GM21529 (cell line): Measurements from ENCODE around the gene TET2.

Experiments used
- ATAC-seq: cut with Tn5 transposase; IDR thresholded peaks from one replicate; pipeline ENCODE4 v1.9.1; 2021; ENCODE audit not compliant: unreplicated experiment

TET2 gene

GRCh38 chr4:105230287-105230686 lies 83.6 kb downstream of the TET2 start:
- no peak for ATAC-seq

- no peak for ATAC-seq
These were observed 85.7 kb downstream of the TET2 start for GRCh38 chr4:105232374-105232773.

GRCh38 chr4:105234582-105234981 lies 87.9 kb downstream of the TET2 start:
- no peak for ATAC-seq

GRCh38 chr4:105236202-105236915 lies 89.7 kb downstream of the TET2 start:
- peak; percentile 87 for ATAC-seq

- ATAC-seq = peak; percentile 23
These were observed 90.2 kb downstream of the TET2 start for GRCh38 chr4:105236916-105237311.

GRCh38 chr4:105240037-105240436 lies 93.4 kb downstream of the TET2 start:
- ATAC-seq = no peak

- ATAC-seq = no peak
These were observed 94.8 kb downstream of the TET2 start for GRCh38 chr4:105241451-105241850.

GRCh38 chr4:105243446-105243845 lies 96.8 kb downstream of the TET2 start:
- ATAC-seq = no peak

GRCh38 chr4:105246712-105247111 lies 100.0 kb downstream of the TET2 start:
- no peak for ATAC-seq

GRCh38 chr4:105248613-105249012 lies 101.9 kb downstream of the TET2 start:
- ATAC-seq = no peak

GRCh38 chr4:105257817-105258495 lies 111.3 kb downstream of the TET2 start:
- ATAC-seq = no peak

- ATAC-seq = no peak
These were observed 119.0 kb downstream of the TET2 start for GRCh38 chr4:105265689-105266088.

GRCh38 chr4:105267280-105267679 lies 120.6 kb downstream of the TET2 start:
- no peak for ATAC-seq

GRCh38 chr4:105272002-105272401 lies 125.3 kb downstream of the TET2 start:
- no peak for ATAC-seq

GRCh38 chr4:105273230-105273629 lies 126.6 kb downstream of the TET2 start:
- no peak for ATAC-seq

GRCh38 chr4:105274090-105274489 lies 127.4 kb downstream of the TET2 start:
- ATAC-seq = no peak

GRCh38 chr4:105274504-105274903 lies 127.8 kb downstream of the TET2 start:
- no peak for ATAC-seq

GRCh38 chr4:105276361-105277104 lies 129.9 kb downstream of the TET2 start:
- ATAC-seq = no peak

- no peak for ATAC-seq
These were observed 131.0 kb downstream of the TET2 start for GRCh38 chr4:105277702-105278101.

GRCh38 chr4:105279314-105279713 lies 132.6 kb downstream of the TET2 start:
- ATAC-seq = no peak

- no peak for ATAC-seq
These were observed 133.9 kb downstream of the TET2 start for GRCh38 chr4:105280338-105281123.
